NCI-H345 treated with DMSO at 0.1 percent for 48 hours (cell line): ENCODE data around the gene RNF217.
"Not testable (repeated sequence)": the region's sequence is repeated elsewhere in the genome, so short reads cannot be mapped to it uniquely, and the experiment has no call there.

Experiments used
- DNase-seq: peaks from one replicate; lab custom pipeline; 2025; ENCODE audit not compliant: unreplicated experiment; lab: John Stamatoyannopoulos, UW

Gene RNF217

GRCh38 chr6:124962639-124963415, 590 bp downstream of the RNF217 start:
- DNase-seq, result no peak

DNA sequence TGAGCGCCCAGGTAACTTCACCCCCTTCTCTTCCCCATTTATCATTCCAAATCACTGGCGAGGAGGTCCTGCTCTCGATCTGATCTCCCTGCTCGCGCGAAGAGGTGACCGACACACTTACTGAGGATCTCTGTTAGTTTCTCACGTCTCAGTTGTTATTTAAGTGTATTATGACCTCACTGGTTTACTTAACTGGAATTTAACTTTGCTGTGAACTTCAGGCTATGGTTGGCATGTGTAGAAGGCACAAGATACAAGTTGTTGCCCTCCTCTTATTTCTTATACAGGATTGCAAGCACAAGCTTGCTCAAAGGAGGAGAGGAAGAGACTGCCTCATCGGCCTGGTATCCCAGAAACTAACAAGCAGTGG, 1.2 kb downstream of the RNF217 start:
- DNase-seq, result no peak

DNA sequence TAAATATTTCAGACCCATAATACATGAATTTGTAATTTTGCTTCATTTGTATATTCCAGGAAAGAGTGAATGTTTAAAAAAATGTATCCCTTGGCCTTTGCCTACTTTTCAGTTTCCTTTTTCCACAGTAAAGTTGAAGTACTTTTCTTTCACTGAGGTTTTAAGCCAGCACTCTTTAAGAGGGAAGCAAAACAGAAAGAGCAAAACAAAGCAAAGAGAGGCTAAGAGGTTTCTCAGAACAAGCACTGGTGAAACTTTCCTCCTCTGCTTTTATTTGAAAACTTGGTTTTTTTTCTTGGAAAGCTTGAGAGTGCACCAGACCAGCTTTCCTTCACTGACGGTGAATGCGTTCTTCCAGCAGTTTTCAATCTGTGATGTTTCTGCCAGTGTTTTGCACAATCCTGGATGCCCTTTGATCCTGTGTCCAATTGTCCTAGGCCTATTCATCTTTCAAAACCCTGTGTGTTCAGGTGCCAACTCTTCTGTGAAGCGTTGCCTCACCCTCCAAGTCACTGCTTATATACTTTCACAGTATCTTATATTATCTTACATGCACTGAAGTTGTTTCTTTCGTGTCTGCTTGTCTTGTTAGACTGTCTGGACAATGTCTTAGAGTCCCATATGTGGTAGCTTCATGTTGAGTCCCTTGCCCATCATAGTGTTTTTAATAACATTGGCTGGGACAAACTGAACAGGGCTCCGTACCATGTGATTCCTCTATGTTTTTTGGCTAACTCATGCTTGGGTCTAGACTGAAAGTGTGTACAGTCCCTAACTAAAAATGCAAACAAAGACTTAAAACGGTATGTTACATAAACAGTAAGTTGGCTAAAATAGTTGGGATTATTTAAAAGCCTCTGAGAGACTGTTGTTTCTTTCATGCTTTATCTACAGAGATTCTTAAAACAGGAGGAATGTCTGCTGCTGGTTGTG, 1.9 kb downstream of the RNF217 start:
- no peak for DNase-seq

DNA sequence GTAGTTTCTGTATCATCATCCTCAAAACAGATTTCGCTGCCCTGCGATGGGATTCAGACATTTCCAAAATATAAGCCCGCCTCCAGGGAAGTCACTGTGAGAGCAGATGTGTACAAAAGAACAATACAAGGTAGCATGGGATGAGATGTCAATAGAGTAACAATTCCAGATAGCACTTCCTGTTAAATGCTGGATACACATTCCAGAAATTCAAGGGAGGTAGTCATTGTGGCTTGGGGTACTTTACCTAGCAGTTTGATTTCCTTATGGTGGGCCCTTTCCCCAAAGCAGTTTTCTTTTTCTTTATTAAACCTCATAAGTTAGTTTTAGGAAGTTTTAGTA, 2.5 kb downstream of the RNF217 start:
- no peak for DNase-seq

GRCh38 chr6:124965424-124965850, 3.2 kb downstream of the RNF217 start:
- not testable (repeated sequence) for DNase-seq

DNA sequence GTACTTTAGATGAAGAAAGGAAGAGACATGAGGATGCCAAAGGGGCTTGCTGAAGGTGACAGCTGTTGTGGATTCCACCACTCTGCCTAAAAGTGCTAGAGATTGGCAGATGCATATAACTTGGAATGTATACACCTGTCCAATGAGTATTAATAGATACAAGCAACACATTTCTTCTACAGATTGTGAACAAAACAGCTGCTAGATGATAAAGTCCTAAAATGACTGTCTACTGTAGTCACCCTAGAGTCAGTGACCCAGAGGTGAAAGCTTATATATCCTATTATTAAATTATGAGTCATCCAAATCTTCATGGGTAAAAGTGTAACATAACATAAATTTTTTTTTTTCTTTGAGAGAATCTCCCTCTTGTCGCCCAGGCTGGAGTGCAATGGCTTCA, 5.2 kb downstream of the RNF217 start:
- DNase-seq, result no peak

DNA sequence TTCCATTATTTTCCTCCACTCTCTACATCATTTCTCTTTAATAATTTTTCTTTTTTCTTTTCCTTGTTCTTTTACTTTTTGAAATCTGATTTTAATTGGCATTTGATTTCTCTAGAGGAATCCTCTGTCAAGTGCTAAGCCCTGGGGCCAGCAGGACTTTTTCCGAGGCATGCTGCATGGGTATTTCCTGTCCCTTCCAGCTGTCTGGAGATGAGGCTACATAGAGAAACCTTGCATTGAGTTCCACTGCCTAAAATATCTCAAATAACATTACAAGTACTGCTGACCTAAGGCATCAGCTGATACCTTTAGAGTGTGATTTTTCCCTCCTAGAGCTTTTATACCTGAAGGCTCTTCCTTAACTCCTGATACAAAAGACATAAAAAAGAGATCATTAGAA, 6.2 kb downstream of the RNF217 start:
- no peak for DNase-seq

DNA sequence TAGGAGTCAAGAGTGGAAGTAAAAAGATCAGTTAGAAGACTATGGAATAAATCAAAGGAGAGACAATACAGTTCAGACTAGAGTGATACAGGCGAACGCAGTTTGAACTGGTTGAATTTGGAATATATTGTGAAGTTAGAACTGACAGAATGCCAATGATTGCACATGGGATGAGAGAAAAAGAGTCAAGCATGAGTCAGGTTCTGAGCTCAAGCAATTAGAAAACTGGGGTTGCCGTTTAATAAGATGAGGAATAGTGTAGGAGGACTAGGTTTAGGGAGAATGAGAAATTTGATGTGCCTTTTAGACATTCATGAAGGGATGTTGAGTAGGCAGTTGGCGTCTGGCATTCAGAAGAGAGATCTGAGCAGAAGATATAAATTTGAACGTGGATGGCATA, 8.0 kb downstream of the RNF217 start:
- no peak for DNase-seq

DNA sequence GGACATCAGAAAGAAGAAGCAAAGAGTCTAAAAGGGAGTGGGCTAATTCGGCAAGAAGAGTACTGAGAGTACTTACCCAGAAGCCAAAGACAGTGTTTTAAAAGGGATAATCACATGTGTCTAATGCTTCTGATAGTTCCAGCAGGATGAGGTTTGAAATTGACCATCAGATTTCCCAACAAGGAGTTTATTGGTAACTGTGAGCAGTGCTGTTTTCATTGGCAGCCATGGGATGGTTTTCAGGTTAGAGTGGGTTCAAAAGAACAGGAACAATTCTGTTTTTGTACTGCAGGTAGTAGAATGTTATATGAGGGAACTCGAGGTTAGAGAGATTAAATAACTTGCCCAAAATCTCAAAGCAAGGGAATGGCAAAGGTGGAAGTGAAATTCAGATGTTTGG, 8.5 kb downstream of the RNF217 start:
- no peak for DNase-seq

DNA sequence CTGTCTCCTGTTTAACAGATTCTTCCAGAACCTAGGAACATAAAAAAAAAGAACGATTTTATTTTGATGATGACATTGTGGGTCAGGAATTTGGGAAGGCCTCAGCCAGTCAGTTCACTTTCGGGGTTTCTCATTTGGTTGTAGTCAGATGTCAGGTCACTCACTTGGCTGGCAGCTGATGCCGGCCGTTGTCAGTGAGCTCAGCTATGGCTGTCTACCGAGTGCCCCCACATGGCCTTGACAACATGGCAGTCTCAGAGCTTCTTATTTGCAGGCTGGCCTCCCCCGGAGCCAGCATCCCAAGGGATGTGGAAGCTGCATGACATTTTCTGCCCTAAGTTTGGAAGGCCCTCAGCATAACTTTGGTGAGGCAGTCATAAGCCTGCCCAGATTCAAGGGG, 11.5 kb downstream of the RNF217 start:
- DNase-seq, result no peak

GRCh38 chr6:124974771-124975377, 12.6 kb downstream of the RNF217 start:
- no peak for DNase-seq

GRCh38 chr6:124977067-124977908, 15.1 kb downstream of the RNF217 start:
- DNase-seq, result no peak

GRCh38 chr6:124978451-124979293, 16.4 kb downstream of the RNF217 start:
- DNase-seq, result no peak

DNA sequence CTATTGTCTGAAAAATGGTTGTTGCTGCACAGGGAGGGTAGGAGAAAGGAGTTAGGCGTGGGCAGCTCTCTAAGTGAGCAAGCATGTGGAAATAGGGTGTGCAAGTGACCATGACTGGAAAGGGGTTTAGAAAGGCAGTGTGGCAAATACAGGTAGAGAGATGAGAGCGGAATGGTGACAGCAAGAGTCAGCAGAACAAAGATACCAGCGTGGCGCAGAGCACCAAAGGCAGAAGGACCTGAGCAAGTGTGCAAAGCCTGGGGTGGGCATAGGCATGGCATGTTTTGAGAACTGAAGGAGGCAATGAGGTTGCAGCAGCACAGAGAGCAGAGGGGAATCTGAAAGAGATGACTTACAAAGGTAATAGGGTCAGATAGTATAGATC, 17.0 kb downstream of the RNF217 start:
- no peak for DNase-seq

DNA sequence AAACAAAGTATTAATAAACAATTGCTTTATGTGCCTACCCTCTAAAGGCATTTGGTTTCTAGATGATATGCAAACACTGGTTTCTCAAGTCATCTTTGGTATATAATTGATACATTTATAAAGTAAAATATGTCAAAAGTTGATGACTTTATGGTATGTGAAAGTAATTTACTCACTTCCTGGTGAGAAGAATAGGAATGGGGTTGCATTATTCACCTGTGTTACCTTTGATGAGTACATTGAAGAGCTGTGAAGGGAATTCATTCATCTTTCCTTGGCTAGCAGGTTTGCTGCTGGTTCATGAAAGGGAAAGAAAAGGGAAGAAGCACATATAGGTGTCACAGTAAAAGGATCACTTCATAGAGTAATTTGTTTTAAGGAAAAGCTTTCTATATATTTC, 20.4 kb downstream of the RNF217 start:
- no peak for DNase-seq

DNA sequence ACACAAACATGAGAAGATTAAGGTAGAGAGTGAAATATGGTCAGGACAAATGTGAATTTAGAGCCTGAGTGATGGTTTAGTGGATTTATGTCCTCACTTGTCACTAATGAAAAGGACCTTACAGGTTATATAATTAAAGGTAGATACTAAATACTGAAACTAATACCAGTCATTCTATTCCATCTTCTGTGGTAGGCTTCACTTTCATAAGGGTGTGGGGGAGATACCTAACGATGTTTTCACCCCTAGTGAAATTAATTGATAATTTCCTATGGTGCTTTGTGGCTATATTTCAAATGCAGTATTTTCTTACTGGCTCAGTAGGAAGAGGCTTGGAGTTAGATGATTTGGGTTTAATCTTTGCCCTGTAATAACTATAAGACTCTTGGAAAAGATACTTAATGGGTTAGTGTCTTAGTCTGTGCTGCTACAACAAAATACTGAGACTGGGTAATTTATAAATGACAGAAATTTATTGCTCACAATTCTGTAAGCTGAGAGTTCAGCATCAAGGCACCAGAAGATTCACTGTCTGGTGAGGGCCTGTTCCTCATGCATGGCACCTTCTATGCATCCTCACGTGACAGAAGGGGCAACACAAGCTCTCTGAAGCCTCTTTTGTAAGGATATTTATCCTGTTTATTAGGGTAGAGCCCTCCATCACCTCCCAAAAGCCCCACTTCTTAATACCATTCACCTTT, 21.3 kb downstream of the RNF217 start:
- no peak for DNase-seq

GRCh38 chr6:124984668-124985338, 22.6 kb downstream of the RNF217 start:
- DNase-seq, result no peak

DNA sequence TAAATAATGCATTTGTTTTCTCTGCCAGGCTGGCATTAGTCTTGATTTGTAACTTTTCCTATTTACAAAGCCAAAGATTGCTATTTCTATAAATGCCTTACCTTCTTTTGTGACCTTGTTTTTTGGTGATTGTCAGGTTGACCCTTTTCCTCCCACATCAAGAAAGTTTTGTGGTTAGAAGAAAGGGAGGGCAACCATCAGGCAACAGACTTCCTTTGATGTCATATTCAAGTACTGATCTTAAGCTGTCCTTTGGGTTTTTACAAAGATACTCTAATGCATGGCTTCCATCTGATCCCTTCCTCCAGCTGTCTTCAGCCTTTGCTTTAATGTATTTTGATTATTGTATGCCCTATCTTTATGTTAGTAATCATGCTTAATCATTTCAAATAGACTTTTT, 23.9 kb downstream of the RNF217 start:
- no peak for DNase-seq

DNA sequence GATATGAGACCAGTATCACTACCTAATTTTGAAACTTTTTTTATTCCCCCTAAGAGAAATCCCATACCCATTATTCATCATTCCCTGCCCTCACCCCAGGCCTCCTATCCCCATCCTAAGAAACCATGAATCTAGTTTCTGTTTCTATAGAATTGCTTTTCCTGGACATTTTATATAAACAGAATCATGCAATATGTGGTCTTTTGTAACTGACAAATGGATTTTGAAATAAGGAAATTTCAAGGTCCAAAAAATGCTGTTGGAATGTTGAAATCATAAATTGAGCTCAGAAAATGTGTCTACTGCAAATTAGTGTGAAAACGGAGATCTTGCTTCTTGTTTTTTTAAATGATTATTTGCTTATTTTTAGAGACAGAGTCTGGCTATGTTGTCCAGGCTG, 25.1 kb downstream of the RNF217 start:
- DNase-seq, result no peak
